Astrocyte of the cerebellum (primary cell): ENCODE results near the gene TWSG1.
A peak's percentile ranks its signal among the peaks of the same experiment; 100 is the strongest.

ENCODE experiments used
- DNase-seq: peaks from one replicate; pipeline ENCODE4 v3.0.0-alpha.2; 2011; ENCODE audit warnings: low read depth
- H3K4me3 ChIP-seq: 2 replicates; pipeline ENCODE4 v1.5.1; 2011; ENCODE audit warnings: mild to moderate bottlenecking, low read depth, low read length, moderate library complexity
- CTCF ChIP-seq: IDR thresholded peaks from 2 replicates; pipeline ENCODE4 v1.5.1; 2012; ENCODE audit warnings: low read length, low read depth, moderate library complexity, mild to moderate bottlenecking; ENCODE audit errors: missing control alignments
- in situ Hi-C: cut with HindIII; loops from 2 replicates; pipeline ENCODE4 v1.10.0; 2017; ENCODE audit warnings: low sequenced_read_pairs

Gene TWSG1

GRCh38 chr18:9322744-9323143, 11.8 kb upstream of the TWSG1 start:
- in situ Hi-C loops, result no loop called here
- H3K4me3 ChIP-seq, result no peak overlapping the region
- no peak for TF ChIP-seq CTCF
- DNase-seq, result no peak

GRCh38 chr18:9323750-9324445, 10.7 kb upstream of the TWSG1 start:
- no peak for TF ChIP-seq CTCF
- DNase-seq, result peak; percentile 72
- no peak overlapping the region for H3K4me3 ChIP-seq
- in situ Hi-C loops, result no loop called here

- no peak for DNase-seq
- H3K4me3 ChIP-seq, result no peak overlapping the region
- no peak for TF ChIP-seq CTCF
- in situ Hi-C loops, result no loop called here
Measured at GRCh38 chr18:9325716-9326115, 8.9 kb upstream of the TWSG1 start.

- in situ Hi-C loops, result no loop called here
- TF ChIP-seq CTCF, result no peak
- no peak overlapping the region for H3K4me3 ChIP-seq
- DNase-seq, result no peak
Measured at GRCh38 chr18:9328776-9329175, 5.8 kb upstream of the TWSG1 start.

GRCh38 chr18:9329471-9329870, 5.1 kb upstream of the TWSG1 start:
- TF ChIP-seq CTCF, result no peak
- H3K4me3 ChIP-seq, result no peak overlapping the region
- DNase-seq, result no peak
- in situ Hi-C loops, result no loop called here

- no peak for TF ChIP-seq CTCF
- DNase-seq, result no peak
- in situ Hi-C loops, result no loop called here
- H3K4me3 ChIP-seq, result no peak overlapping the region
Measured at GRCh38 chr18:9330419-9330818, 4.2 kb upstream of the TWSG1 start.
